HCT116 (cell line): ENCODE results near the gene ZNF319. TPM values are rescaled to one million over a fixed set of nuclear protein-coding genes. Genes with fewer than 3 reads are reported as not detected.

Source experiments
- ATAC-seq: fragments of 200-7000 bp; cut with Tn5 transposase; 2 replicates; pipeline ENCODE4 v1.9.1; 2020; ENCODE audit warnings: mild to moderate bottlenecking, moderate library complexity
- BruUV-seq: library from RNA; stranded (reverse); fragments of 400-500 nt; replicated peaks from 2 replicates; lab custom pipeline; 2021; lab: Mats Ljungman, UMichigan
- CTCF ChIA-PET: fragments of 300-600 bp; sonication (Branson Sonifier 250); formaldehyde crosslinking; loops from one replicate; lab custom pipeline; 2021; ENCODE audit warnings: antibody characterized with exemption; lab: Charles Lee
- POLR2A ChIA-PET: fragments of 300-600, 350-600 bp; sonication (Branson Sonifier 250); formaldehyde crosslinking; loops from one replicate; lab custom pipeline; 2021; ENCODE audit warnings: antibody characterized with exemption; lab: Charles Lee
- RAD21 ChIA-PET, 2 experiments: fragments of 300-600 bp; sonication (Branson Sonifier 250); formaldehyde crosslinking; loops; one replicate each; lab custom pipeline; 2023; ENCODE audit warnings: low total read pairs in 2 of 2; ENCODE audit not compliant: uncharacterized antibody in 2 of 2, unreplicated experiment in 2 of 2, low non-redundant PET in 1 of 2; lab: Charles Lee
- DNase-seq: peaks from one replicate; pipeline ENCODE4 v3.0.0-alpha.2; 2010; ENCODE audit warnings: low read depth, low spot score
- H2AFZ ChIP-seq: fragments of 200-600 bp; shearing (Covaris generic), sonication (generic); 2 replicates; pipeline ENCODE4 v1.6.1; 2017; ENCODE audit warnings: low read depth, mixed run types, mixed read lengths, antibody characterized with exemption, low read length; ENCODE audit not compliant: poor library complexity, severe bottlenecking
- H3K27ac ChIP-seq: 2 replicates; pipeline ENCODE4 v1.5.1; 2012; ENCODE audit warnings: low read depth, low read length
- H3K27me3 ChIP-seq: fragments of 200-600 bp; sonication (generic); 2 replicates; pipeline ENCODE4 v1.6.1; 2016; ENCODE audit warnings: mixed run types, low read length, mixed read lengths; ENCODE audit not compliant: insufficient read depth
- H3K36me3 ChIP-seq, 2 experiments: fragments of 200-500 bp in 1 of 2; fragments of 200-600 bp in 1 of 2; sonication (Bioruptor generic) in 1 of 2; sonication (generic) in 1 of 2; 2 replicates each; pipeline versions ENCODE4 v1.5.1 to v1.6.1; 2014 to 2016; ENCODE audit warnings: low read length in 2 of 2, inconsistent platforms in 1 of 2, mixed read lengths in 1 of 2, mixed run types in 1 of 2; ENCODE audit not compliant: insufficient read depth in 2 of 2, control insufficient read depth in 1 of 2
- H3K4me1 ChIP-seq, 2 experiments: fragments of 200-600 bp in 1 of 2; sonication (generic) in 1 of 2; 2 replicates each; pipeline versions ENCODE4 v1.5.1 to v1.6.1; 2012 to 2017; ENCODE audit warnings: low read length in 2 of 2, inconsistent platforms in 1 of 2, mild to moderate bottlenecking in 1 of 2, mixed read lengths in 1 of 2, mixed run types in 1 of 2, moderate library complexity in 1 of 2; ENCODE audit not compliant: insufficient read depth in 2 of 2, control insufficient read depth in 1 of 2
- H3K4me2 ChIP-seq: fragments of 200-600 bp; sonication (generic); 2 replicates; pipeline ENCODE4 v1.6.1; 2017; ENCODE audit warnings: mixed run types, low read length, mixed read lengths
- H3K4me3 ChIP-seq, 2 experiments: fragments of 200-600 bp in 1 of 2; sonication (generic) in 1 of 2; replicated peaks in 1 of 2; 2 replicates each; pipeline ENCODE4 v1.5.1; 2011 to 2016; ENCODE audit warnings: low read length in 2 of 2, control low read depth in 1 of 2, low read depth in 1 of 2, mild to moderate bottlenecking in 1 of 2, mixed read lengths in 1 of 2, mixed run types in 1 of 2
- H3K79me2 ChIP-seq: fragments of 200-600 bp; sonication (generic); 2 replicates; pipeline ENCODE4 v1.6.1; 2017; ENCODE audit warnings: mild to moderate bottlenecking, mixed run types, low read length, moderate library complexity, mixed read lengths; ENCODE audit not compliant: insufficient read depth
- H3K9ac ChIP-seq: fragments of 200-600 bp; sonication (generic); 2 replicates; pipeline ENCODE4 v1.6.1; 2016; ENCODE audit warnings: low read length, mixed read lengths
- H3K9me2 ChIP-seq: fragments of 200-600 bp; sonication (generic), shearing (Covaris generic); 2 replicates; pipeline ENCODE4 v1.6.1; 2017; ENCODE audit warnings: mixed run types, mild to moderate bottlenecking, moderate library complexity; ENCODE audit not compliant: insufficient read depth
- H3K9me3 ChIP-seq, 2 experiments: fragments of 200-500 bp in 1 of 2; fragments of 200-600 bp in 1 of 2; sonication (Bioruptor generic) in 1 of 2; sonication (generic) in 1 of 2; 2 replicates each; pipeline ENCODE4 v1.6.1; 2014 to 2017; ENCODE audit warnings: low read length in 2 of 2, mixed read lengths in 2 of 2, inconsistent platforms in 1 of 2, low read depth in 1 of 2, mild to moderate bottlenecking in 1 of 2, mixed run types in 1 of 2, moderate library complexity in 1 of 2; ENCODE audit not compliant: control insufficient read depth in 1 of 2, insufficient read depth in 1 of 2
- H4K20me1 ChIP-seq: fragments of 200-600 bp; sonication (generic), shearing (Covaris generic); 2 replicates; pipeline ENCODE4 v1.6.1; 2017; ENCODE audit warnings: mixed run types, mild to moderate bottlenecking, moderate library complexity; ENCODE audit not compliant: insufficient read depth
- CEBPB ChIP-seq: IDR thresholded peaks from 2 replicates; pipeline ENCODE4 v1.6.1; 2012; ENCODE audit warnings: low read depth
- ELF1 ChIP-seq: IDR thresholded peaks from 2 replicates; pipeline ENCODE4 v1.6.1; 2012; ENCODE audit warnings: low read depth, borderline replicate concordance
- EZH2 ChIP-seq: fragments of 200-600 bp; sonication (generic); IDR thresholded peaks from 2 replicates; pipeline ENCODE4 v1.6.1; 2017; ENCODE audit warnings: antibody characterized with exemption, mixed run types
- EZH2phosphoT487 ChIP-seq: fragments of 200-600 bp; IDR thresholded peaks from 2 replicates; pipeline ENCODE4 v1.6.1; 2018; ENCODE audit warnings: antibody characterized with exemption, borderline replicate concordance
- FOSL1 ChIP-seq: IDR thresholded peaks from 2 replicates; pipeline ENCODE4 v1.6.1; 2012; ENCODE audit warnings: low read depth
- POLR2A ChIP-seq: IDR thresholded peaks from 2 replicates; pipeline ENCODE4 v1.7.0; 2011; ENCODE audit warnings: borderline replicate concordance; ENCODE audit not compliant: insufficient read depth, insufficient read length; ENCODE audit errors: extremely low read depth
- POLR2AphosphoS5 ChIP-seq: IDR thresholded peaks from 2 replicates; pipeline ENCODE4 v1.6.1; 2011; ENCODE audit warnings: mild to moderate bottlenecking, low read depth, low read length, moderate library complexity
- SIN3A ChIP-seq: IDR thresholded peaks from 2 replicates; pipeline ENCODE4 v1.6.1; 2012; ENCODE audit warnings: low read depth
- TCF7L2 ChIP-seq: IDR thresholded peaks from 2 replicates; pipeline ENCODE4 v1.7.0; 2011; ENCODE audit warnings: borderline replicate concordance, inconsistent platforms; ENCODE audit not compliant: insufficient read depth, insufficient read length; ENCODE audit errors: extremely low read depth
- ZNF274 ChIP-seq: fragments of 200-500 bp; sonication (Bioruptor generic); IDR thresholded peaks from 2 replicates; pipeline ENCODE4 v1.6.1; 2014; ENCODE audit warnings: mild to moderate bottlenecking, low read depth, low read length, inconsistent platforms
- intact Hi-C: fragments of 100-400 bp; cut with micrococcal nuclease; formaldehyde crosslinking; loops from 2 replicates; pipeline ENCODE4 v1.10.0; 2022
- total RNA-seq: library from RNA; stranded (reverse); gene quantifications from one replicate; pipeline ENCODE4 v1.2.1, GENCODE V29; 2021; ENCODE audit not compliant: unreplicated experiment
- TF ChIP-seq, protein P1 (sequence below): IDR thresholded peaks from 2 replicates; pipeline ENCODE4 v1.6.1; 2012; ENCODE audit warnings: low read depth

Gene ZNF319
- total RNA-seq, 1 experiment from 2014 or later: 7.1 TPM

DNA sequence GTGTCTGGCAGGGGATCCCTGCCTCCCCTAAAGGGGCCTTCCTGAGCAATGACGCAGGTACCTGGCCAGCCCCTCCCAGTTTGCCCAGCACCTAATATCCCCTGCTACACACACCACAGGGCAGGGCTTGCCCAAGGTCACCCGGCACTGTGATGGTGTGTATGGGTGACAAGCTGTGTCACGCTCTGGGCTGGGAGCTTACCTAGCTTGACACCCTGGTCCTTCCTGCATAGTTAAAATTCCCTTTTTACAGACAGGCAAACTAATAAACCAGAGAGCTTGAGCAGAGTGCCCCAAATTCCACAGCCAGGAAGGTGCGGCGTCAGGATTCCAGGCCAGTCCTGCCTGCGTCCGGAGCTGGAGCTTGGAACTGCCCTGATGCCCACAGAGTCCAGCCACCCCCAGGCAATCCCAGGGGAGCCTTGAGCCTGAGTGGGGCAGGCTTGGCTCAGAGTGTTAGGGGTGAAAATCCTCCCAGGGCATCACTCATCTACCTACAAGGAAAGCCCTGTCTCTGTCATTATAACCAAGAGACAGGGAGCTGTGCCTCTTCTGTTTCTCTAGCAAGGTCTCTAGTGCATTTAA lies 43.2 kb upstream of the ZNF319 start:
- BruUV-seq: no TSS peak
- Histone ChIP-seq H4K20me1 (no peaks in the 10 kb centered on the region), H3K27me3 (no peaks in the 10 kb centered on the region), H3K4me2 (no peak overlapping the region), H3K9ac (no peak overlapping the region), H3K9me2 (no peaks in the 10 kb centered on the region), H3K79me2 (no peaks in the 10 kb centered on the region), H3K27ac (no peak overlapping the region), H3K4me3 (no peak overlapping the region), H2AFZ (no peak overlapping the region), H3K9me3 (no peaks in the 10 kb centered on the region), H3K4me1 (no peaks in the 10 kb centered on the region), H3K36me3 (peaks cover 2 to 9% of the 10 kb centered on the region in 2 experiments; a peak in 2 of 4 replicates)
- intact Hi-C loops: no loop called here
- no peak for TF ChIP-seq CEBPB
- TF ChIP-seq POLR2AphosphoS5: no peak
- no peak for TF ChIP-seq ELF1
- TF ChIP-seq, protein P1, sequence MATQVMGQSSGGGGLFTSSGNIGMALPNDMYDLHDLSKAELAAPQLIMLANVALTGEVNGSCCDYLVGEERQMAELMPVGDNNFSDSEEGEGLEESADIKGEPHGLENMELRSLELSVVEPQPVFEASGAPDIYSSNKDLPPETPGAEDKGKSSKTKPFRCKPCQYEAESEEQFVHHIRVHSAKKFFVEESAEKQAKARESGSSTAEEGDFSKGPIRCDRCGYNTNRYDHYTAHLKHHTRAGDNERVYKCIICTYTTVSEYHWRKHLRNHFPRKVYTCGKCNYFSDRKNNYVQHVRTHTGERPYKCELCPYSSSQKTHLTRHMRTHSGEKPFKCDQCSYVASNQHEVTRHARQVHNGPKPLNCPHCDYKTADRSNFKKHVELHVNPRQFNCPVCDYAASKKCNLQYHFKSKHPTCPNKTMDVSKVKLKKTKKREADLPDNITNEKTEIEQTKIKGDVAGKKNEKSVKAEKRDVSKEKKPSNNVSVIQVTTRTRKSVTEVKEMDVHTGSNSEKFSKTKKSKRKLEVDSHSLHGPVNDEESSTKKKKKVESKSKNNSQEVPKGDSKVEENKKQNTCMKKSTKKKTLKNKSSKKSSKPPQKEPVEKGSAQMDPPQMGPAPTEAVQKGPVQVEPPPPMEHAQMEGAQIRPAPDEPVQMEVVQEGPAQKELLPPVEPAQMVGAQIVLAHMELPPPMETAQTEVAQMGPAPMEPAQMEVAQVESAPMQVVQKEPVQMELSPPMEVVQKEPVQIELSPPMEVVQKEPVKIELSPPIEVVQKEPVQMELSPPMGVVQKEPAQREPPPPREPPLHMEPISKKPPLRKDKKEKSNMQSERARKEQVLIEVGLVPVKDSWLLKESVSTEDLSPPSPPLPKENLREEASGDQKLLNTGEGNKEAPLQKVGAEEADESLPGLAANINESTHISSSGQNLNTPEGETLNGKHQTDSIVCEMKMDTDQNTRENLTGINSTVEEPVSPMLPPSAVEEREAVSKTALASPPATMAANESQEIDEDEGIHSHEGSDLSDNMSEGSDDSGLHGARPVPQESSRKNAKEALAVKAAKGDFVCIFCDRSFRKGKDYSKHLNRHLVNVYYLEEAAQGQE: no peak
- TF ChIP-seq POLR2A: no peak
- no peak for TF ChIP-seq ZNF274
- no peak for TF ChIP-seq EZH2
- no peak for TF ChIP-seq SIN3A
- TF ChIP-seq FOSL1: no peak
- no peak for TF ChIP-seq TCF7L2
- TF ChIP-seq EZH2phosphoT487: no peak
- POLR2A ChIA-PET: no interaction called here
- DNase-seq (no peak), ATAC-seq (no peak)
- CTCF ChIA-PET: no interaction called here
- RAD21 ChIA-PET: no interaction called here
